ENCODE data around the gene DUOXA2.
"Not testable (repeated sequence)": the region's sequence is repeated elsewhere in the genome, so short reads cannot be mapped to it uniquely, and the experiment has no call there.

The DUOXA2 gene

GRCh38 chr15:45097466-45097865 lies 16.7 kb upstream of the DUOXA2 start:
- no peak for DNase-seq

DNA sequence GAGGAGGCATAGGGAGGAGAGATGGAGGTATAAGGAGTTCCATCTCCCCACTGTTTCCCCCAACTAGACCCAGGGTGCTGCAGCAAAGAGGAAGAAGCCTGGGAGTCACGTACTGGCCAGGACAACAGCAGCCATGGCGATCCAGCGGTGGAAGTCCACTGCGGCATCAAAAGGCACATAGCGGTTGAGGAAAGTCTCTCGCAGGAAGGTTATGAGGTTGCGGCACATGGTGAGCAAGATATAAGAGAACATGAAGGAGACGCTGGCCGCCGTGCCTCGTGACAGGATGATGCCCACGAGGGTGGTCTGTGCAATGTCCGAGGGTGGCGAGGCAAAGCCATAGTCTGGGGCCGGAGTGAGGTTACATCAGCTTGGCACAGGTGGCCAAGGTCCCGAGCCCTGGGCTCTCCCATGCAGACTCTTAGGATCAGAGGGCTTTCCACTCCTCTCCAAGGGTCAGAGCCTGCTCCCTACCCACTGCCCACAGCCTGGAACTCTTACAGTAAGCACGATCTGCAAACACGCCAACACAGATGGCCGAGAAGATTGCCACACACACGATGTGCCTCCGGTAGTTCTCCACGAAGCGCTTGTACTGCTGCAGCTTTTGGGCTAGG lies 14.5 kb upstream of the DUOXA2 start:
- no peak for DNase-seq

DNA sequence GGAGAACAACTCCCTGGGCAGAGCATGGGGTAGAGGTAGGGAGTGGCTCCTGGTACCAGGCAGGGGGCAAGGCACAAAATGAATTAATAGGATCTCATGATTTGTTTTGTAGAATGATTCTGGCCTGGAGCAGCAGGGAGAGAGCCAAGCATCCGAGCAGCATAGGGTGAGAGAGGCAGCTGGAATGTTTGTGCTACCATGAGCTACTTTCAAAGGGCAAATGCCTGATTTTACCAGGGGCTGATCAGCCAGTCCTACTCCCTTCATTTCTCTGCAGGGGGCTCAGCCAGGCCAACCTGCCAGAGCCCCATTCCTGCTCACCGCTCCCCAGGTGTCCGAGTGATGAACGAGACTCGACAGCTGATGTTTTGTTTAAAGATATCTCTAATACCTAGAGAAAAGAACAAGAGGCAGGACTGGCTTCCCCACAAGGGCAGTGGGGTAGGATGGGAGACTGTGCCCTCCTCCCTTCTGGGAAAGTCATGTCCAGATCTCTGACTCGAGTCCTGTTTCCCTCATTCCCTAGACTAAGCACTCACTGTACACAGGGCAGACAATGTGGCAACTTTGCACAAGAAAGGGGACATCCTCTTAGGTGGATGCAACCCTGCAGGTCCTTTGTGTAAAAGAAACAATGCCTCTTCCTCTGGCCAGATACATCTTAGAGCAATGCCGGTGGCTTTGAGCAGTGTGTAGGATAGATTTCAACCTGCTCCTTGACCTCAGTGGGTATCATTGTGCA lies 13.1 kb upstream of the DUOXA2 start:
- no peak for DNase-seq

- no peak for DNase-seq
These were observed 12.4 kb upstream of the DUOXA2 start for GRCh38 chr15:45101749-45102148.

- no peak for DNase-seq
These were observed 11.9 kb upstream of the DUOXA2 start for GRCh38 chr15:45102226-45102625.

GRCh38 chr15:45104170-45104569 lies 10.0 kb upstream of the DUOXA2 start:
- DNase-seq = not testable (repeated sequence)

GRCh38 chr15:45105586-45105985 lies 8.5 kb upstream of the DUOXA2 start:
- DNase-seq = no peak

- DNase-seq = no peak
These were observed 7.9 kb upstream of the DUOXA2 start for GRCh38 chr15:45106002-45106790.

DNA sequence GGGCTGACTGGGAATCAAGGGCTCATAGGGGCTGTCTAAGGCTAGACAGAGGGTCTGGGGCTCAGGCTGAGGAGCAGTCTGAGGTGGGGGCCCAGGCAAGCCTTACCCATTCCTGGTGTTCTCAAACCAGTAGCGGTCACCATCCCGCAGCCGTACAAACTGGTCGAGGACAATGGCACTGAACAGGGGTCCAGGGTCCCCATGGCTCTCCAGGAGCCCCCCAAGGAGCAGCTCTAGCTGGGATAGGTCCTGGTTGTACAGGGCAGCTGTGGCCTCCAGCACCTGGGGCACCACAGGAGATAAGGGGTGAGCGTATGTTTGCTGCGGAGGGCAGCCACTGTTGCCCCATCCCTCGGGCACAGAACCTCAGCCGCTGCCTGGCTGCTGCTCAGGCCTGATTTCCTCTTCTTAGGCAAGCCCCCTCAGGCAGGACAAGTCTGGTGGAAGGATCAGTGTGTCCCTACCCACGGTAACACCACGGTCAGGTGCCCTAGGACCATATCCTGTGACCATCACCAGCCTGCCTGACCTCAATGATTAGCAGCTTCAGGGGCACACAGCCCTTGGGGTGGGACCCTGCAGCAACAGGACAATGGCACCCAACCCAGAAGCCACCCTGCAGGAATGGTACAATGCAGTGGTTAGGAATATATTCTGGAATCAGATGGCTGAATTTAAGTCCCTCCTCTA lies 6.0 kb upstream of the DUOXA2 start:
- no peak for DNase-seq

DNA sequence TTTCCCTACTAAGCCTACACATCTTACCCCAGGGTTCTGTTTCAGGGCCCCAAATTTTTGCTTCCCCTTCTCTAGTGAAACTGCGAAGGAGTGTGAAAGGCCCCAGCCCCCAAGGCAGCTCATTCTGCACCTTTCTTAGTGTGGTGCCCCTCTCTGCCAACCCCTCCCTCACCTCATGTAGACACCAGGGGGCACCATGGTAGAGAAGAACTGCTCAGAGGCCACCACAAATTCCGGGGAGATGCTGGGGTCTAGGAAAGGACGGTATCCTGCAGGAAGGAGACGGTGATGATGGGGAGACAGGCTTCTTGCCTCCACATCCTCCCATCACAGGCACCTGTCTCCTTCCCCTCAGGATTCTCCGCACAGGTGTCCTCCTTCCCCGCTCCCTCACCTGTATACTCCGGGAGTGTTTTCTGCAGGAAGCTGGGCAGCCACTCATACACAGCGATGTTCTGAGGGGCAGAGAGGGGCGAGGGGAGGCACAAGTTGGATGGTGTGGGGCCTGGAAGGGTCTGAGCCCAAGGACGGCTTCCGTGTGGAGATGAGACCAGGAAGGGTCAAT lies 3.8 kb upstream of the DUOXA2 start:
- DNase-seq = no peak

DNA sequence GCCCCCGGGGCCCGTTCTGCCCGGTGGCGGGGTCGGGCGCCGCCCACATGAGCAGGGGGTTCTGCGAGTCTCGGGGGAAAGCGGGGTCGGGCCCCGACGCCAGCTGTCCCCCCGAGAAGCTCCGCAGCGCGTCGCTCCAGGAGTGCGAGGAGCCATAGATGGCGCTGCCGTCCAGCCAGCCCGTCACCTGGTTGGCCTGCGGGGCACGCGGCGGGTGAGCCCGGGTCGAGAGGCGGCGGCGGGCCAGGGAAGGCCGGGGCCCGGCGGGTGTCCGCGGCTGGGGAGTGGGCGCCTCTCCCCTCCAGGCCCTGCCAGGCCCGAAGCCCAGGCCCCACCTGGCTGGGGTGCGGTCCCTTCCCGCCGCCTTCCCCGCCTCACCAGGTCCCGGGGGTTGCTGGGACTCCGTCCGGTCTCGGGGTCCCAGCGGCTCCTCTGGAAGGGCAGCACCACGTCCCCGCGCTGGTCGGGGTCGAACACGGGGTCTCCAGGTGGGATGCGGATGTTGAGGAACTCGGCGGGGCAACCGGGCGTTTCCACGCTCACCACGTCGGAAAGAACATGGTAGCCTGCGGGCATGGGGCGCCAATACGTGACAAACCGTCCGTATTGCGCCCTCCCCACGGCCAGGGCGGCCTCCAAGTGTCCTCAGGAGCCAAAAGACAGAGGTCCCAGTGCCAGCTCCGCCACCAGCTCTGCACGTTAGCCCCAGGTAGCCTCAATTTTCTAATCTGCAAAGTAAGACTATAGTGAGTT lies 2.6 kb upstream of the DUOXA2 start:
- no peak for DNase-seq

DNA sequence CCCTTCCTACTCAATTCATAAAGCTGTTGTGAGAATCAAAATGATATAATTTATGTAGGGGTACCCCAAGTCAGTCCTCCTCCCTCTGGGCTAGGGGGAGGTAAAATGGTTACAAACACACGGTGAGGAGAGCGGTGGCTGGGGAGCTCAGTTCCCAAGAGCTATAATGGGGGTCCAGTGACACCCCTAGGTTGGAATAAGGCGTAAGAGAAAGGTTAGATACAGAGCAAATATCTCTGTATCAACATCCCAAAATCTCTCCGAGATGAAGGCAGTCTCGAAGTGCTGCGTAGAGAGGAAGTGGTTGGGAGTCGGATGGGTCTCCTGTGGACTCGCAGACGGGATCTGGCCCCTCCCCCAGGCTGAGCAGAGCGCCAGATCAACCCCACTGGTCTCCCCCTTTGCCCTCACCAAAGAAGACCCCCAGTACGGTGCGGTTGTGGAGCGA lies 2.0 kb upstream of the DUOXA2 start:
- DNase-seq = no peak

DNA sequence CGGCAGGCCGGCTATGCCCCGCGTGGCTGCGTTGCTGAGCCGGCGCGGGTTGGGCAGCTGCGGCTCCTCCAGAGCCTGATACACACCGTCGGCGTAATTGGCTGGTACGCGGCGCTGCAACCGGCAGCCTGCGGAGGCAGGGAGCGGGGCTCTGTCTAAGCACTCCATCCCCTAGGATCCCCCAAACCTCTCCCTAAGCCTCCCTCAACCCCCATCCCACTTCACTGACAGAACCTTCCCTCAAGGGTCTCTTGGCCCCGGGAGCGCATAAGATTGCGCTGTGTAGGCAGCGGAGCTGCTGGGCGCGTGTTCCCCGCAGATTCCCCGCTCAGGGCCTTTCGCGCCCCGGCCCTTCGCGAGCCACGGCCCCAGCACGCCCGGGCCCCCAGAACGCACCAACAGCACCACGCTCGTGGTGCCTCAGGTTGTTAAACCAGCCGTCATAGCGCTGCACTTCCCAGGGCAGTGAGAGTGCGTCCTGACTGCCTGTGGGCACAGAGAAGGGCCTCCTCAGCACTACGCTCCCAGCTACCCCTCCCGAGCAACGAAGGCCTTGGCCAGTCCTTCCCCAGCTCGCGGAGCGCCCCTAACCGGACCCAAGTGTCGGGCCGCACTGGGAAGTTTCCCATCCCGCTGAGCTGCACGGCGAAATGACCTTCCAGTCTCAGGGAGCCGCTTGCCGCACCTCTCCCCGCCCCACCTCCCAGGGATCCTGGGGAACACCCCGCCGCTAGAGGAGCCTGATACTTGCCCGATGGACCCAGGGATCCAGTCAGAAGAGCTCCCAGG lies 1.3 kb upstream of the DUOXA2 start:
- DNase-seq = no peak

GRCh38 chr15:45113380-45113990 lies 641 bp upstream of the DUOXA2 start:
- DNase-seq = no peak

GRCh38 chr15:45114751-45115085 lies 592 bp downstream of the DUOXA2 start:
- no peak for DNase-seq

DNA sequence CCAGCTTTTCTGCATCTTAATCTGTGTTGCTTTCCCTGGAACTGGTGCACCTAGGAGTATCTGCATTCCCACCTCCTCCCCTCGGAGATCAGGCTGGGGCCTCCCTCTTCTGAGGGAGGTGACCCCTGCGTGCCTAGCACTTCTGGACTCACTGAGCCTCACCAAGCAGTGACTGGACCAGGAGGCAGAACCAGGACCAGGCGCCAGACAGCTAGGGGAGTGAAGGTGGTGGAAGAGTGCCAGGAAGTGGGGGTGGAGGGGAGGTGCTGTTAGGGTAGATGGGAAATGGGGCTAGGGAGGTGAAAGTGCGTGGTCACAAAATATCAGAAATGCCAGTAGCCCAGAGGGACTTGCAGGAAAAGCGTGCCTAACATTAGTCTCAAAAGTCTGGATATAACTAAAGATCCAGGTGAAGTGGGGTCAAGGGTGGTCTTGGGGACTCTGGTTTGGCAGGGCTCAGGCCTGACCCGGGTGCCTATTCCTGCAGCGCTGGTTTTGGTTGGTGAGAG lies 1.2 kb downstream of the DUOXA2 start:
- no peak for DNase-seq

DNA sequence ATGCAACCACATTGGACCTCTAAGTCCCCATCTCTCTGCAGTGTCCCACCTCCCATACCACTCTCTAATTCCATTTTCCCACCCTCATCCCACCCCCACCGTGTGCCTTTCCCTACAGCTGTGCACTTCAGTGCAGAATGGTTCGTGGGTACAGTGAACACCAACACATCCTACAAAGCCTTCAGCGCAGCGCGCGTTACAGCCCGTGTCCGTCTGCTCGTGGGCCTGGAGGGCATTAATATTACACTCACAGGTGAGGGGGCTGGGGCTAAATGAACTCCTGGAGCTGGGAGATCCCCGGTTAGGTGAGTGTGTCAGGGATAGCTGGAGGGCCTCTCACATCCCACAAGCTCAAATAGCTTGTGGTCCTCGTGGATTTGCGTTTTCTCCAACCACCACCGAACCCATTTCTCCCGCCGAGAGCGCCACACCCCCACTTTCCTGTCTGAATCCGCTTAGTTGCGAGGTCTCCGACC lies 1.9 kb downstream of the DUOXA2 start:
- no peak for DNase-seq

DNA sequence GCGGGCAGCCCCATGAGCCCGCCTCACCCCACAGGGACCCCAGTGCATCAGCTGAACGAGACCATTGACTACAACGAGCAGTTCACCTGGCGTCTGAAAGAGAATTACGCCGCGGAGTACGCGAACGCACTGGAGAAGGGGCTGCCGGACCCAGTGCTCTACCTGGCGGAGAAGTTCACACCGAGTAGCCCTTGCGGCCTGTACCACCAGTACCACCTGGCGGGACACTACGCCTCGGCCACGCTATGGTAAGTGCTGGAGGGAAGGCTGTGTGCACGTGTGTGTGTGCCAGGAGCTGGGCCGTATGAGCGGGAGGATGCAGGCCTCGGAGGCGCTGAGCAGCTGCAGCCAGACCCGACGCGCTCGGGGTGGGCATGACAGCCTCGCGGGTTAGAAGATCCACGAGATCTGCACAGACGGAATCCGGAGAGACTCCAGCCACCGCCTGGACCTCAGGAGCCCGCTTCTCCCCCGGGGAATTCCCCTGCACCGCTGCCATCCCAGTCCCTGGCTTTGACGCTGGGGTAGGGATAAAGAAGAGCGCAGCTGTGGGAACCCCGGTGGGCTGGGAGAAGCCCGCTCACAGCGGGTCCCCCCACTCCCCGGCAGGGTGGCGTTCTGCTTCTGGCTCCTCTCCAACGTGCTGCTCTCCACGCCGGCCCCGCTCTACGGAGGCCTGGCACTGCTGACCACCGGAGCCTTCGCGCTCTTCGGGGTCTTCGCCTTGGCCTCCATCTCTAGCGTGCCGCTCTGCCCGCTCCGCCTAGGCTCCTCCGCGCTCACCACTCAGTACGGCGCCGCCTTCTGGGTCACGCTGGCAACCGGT lies 2.6 kb downstream of the DUOXA2 start:
- no peak for DNase-seq

- no peak for DNase-seq
These were observed 3.4 kb downstream of the DUOXA2 start for GRCh38 chr15:45117308-45118130.

All from AML-193 (cell line).